GM10847 (cell line): ENCODE data around the gene ZKSCAN5.

ENCODE experiments used
- POLR2A ChIP-seq: IDR thresholded peaks from 2 replicates; pipeline ENCODE4 v1.6.1; 2011; ENCODE audit not compliant: insufficient read length; ENCODE audit errors: extremely low read depth

The ZKSCAN5 gene

GRCh38 chr7:99535667-99536066, 31.2 kb downstream of the ZKSCAN5 start:
- TF ChIP-seq POLR2A: no peak

GRCh38 chr7:99539213-99539811, 34.9 kb downstream of the ZKSCAN5 start:
- TF ChIP-seq POLR2A: no peak

GRCh38 chr7:99540542-99540941, 36.1 kb downstream of the ZKSCAN5 start:
- TF ChIP-seq POLR2A: no peak

GRCh38 chr7:99541212-99541611, 36.8 kb downstream of the ZKSCAN5 start:
- no peak for TF ChIP-seq POLR2A

- TF ChIP-seq POLR2A: no peak
Measured at GRCh38 chr7:99543081-99543671, 38.7 kb downstream of the ZKSCAN5 start.

GRCh38 chr7:99543916-99544315, 39.5 kb downstream of the ZKSCAN5 start:
- TF ChIP-seq POLR2A: no peak

- TF ChIP-seq POLR2A: no peak
Measured at GRCh38 chr7:99551334-99551733, 46.9 kb downstream of the ZKSCAN5 start.

GRCh38 chr7:99551767-99552463, 47.5 kb downstream of the ZKSCAN5 start, which contains the start of gene FAM200A:
TSS of gene FAM200A (minus strand) at chr7:99552114. CDS start at chr7:99548407, 3,707 bp downstream.
- peak; percentile 89 for TF ChIP-seq POLR2A

- no peak for TF ChIP-seq POLR2A
Measured at GRCh38 chr7:99553039-99553438, 48.6 kb downstream of the ZKSCAN5 start.

- TF ChIP-seq POLR2A: no peak
Measured at GRCh38 chr7:99554939-99555338, 50.5 kb downstream of the ZKSCAN5 start.

- no peak for TF ChIP-seq POLR2A
Measured at GRCh38 chr7:99557196-99557607, 52.7 kb downstream of the ZKSCAN5 start.

GRCh38 chr7:99557940-99558305, 53.5 kb downstream of the ZKSCAN5 start:
- TF ChIP-seq POLR2A: no peak

- TF ChIP-seq POLR2A: peak; percentile 79
Measured at GRCh38 chr7:99558306-99559174, 54.1 kb downstream of the ZKSCAN5 start, which contains the start of gene ZNF655. TSS of gene ZNF655 (plus strand) at chr7:99558642. CDS start at chr7:99560560, 1,918 bp downstream.

GRCh38 chr7:99559175-99559915, 54.9 kb downstream of the ZKSCAN5 start:
- no peak for TF ChIP-seq POLR2A
